Measurements from ENCODE around the gene SH3GLB2.

- TF ChIP-seq CTCF (IDR thresholded peaks at IDR 0.05; ENCODE audit: low read length), result no peak
- TF ChIP-seq EZH2 (IDR thresholded peaks at IDR 0.05; ENCODE audit: borderline replicate concordance, low read length), result no peak
These were observed 32.0 kb upstream of the SH3GLB2 start for GRCh38 chr9:129059796-129060785.

Data from OCI-LY1 (cell line).